NCI-H69 (cell line): ENCODE measurements around the gene MPZL2.

Experiments
- DNase-seq: peaks from one replicate; lab custom pipeline; 2025; lab: John Stamatoyannopoulos, UW

Gene MPZL2

GRCh38 chr11:118283756-118284350 lies 19.8 kb upstream of the MPZL2 start:
- no peak for DNase-seq

GRCh38 chr11:118283037-118283636 lies 19.0 kb upstream of the MPZL2 start:
- no peak for DNase-seq

- no peak for DNase-seq
These were observed 18.5 kb upstream of the MPZL2 start for GRCh38 chr11:118282606-118283005.

GRCh38 chr11:118281284-118281683 lies 17.2 kb upstream of the MPZL2 start:
- no peak for DNase-seq

- DNase-seq: peak; percentile 12
These were observed 13.2 kb upstream of the MPZL2 start for GRCh38 chr11:118277312-118277711.

GRCh38 chr11:118276422-118276821 lies 12.3 kb upstream of the MPZL2 start:
- DNase-seq: no peak

- DNase-seq: no peak
These were observed 11.1 kb upstream of the MPZL2 start for GRCh38 chr11:118275176-118275575.

- no peak for DNase-seq
These were observed 10.1 kb upstream of the MPZL2 start for GRCh38 chr11:118274186-118274585.

- DNase-seq: no peak
These were observed 7.9 kb upstream of the MPZL2 start for GRCh38 chr11:118272001-118272400.

GRCh38 chr11:118267486-118267885 lies 3.4 kb upstream of the MPZL2 start:
- DNase-seq: peak; percentile 87

- no peak for DNase-seq
These were observed 1.9 kb upstream of the MPZL2 start for GRCh38 chr11:118265954-118266353.

- peak; percentile 18 for DNase-seq
These were observed 720 bp upstream of the MPZL2 start for GRCh38 chr11:118264569-118265465.

- peak; percentile 10 for DNase-seq
These were observed 985 bp downstream of the MPZL2 start for GRCh38 chr11:118263112-118263511.

GRCh38 chr11:118260353-118260752 lies 3.7 kb downstream of the MPZL2 start:
- DNase-seq: no peak

GRCh38 chr11:118259138-118259537 lies 5.0 kb downstream of the MPZL2 start:
- no peak for DNase-seq

- peak; percentile 40 for DNase-seq
These were observed 5.7 kb downstream of the MPZL2 start for GRCh38 chr11:118258410-118258809.

- peak; percentile 15 for DNase-seq
These were observed 11.4 kb downstream of the MPZL2 start for GRCh38 chr11:118252688-118253087.

GRCh38 chr11:118251858-118252652 lies 12.0 kb downstream of the MPZL2 start, which contains the start of gene MPZL3:
Gene MPZL3 (minus strand): TSS chr11:118252365. CDS start chr11:118252294, 71 bp downstream.
- DNase-seq: peak; percentile 99

- no peak for DNase-seq
These were observed 17.1 kb downstream of the MPZL2 start for GRCh38 chr11:118247041-118247440.

- no peak for DNase-seq
These were observed 18.0 kb downstream of the MPZL2 start for GRCh38 chr11:118245936-118246562.

GRCh38 chr11:118243993-118244762 lies 19.9 kb downstream of the MPZL2 start:
- no peak for DNase-seq
